Gastroesophageal sphincter (tissue), 3 donors: Measurements from ENCODE around the gene EPB41L3.

Source experiments
- CTCF ChIP-seq, 4 experiments: fragments of 200-600 bp in 2 of 4; fragments of 450-650 bp in 2 of 4; sonication (generic) in 1 of 4; IDR thresholded peaks; one replicate each; pipeline ENCODE4 v1.5.1; 2017 to 2019; ENCODE audit warnings: antibody characterized with exemption in 4 of 4, mild to moderate bottlenecking in 2 of 4, moderate library complexity in 2 of 4
- POLR2A ChIP-seq, 2 donors: fragments of 450-650 bp; IDR thresholded peaks; one replicate each; pipeline ENCODE4 v1.6.1; 2017; ENCODE audit warnings: antibody characterized with exemption in 2 of 2, mild to moderate bottlenecking in 2 of 2, moderate library complexity in 1 of 2
- POLR2AphosphoS5 ChIP-seq: sonication (generic); formaldehyde crosslinking; IDR thresholded peaks from one replicate; pipeline ENCODE4 v1.6.1; 2017; ENCODE audit warnings: antibody characterized with exemption

- TF ChIP-seq POLR2A (IDR thresholded peaks at IDR 0.05) (no peak), POLR2AphosphoS5 (no peak), CTCF (IDR thresholded peaks at IDR 0.05) (no peak)
Measured at GRCh38 chr18:5503740-5504139, 40.1 kb downstream of the EPB41L3 start.
